Activated CD4-positive, alpha-beta T cell treated with anti-CD3 and anti-CD28 coated beads, Interleukin-2, amount 50 U/mL, for 16 hours (primary cell): ENCODE results near the gene LEFTY1.
"Not testable (repeated sequence)": the region's sequence is repeated elsewhere in the genome, so short reads cannot be mapped to it uniquely, and the experiment has no call there.

Experiments used
- DNase-seq: peaks from one replicate; pipeline ENCODE4 v3.0.0-alpha.2; 2020

LEFTY1 gene

DNA sequence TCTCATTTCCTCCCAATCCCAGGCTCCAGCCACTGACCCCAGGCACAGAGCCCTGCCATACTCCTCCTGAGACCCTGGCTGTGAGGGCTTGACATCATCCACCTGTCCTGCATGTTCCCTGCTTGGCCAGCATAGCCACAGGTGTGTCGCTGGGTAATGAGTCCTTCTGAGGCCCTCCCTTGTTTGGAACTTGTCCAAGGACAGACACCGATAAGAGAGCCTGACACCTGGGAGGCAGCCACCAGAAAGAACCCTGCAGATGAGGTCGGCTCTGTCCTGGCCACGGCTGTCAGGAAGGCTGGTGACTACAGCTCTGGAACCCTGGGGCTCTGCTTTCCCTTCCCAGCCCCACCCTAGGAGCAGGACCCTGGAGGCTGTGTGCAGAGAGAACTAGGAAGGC is 41.3 kb downstream of the LEFTY1 start:
- DNase-seq: no peak

DNA sequence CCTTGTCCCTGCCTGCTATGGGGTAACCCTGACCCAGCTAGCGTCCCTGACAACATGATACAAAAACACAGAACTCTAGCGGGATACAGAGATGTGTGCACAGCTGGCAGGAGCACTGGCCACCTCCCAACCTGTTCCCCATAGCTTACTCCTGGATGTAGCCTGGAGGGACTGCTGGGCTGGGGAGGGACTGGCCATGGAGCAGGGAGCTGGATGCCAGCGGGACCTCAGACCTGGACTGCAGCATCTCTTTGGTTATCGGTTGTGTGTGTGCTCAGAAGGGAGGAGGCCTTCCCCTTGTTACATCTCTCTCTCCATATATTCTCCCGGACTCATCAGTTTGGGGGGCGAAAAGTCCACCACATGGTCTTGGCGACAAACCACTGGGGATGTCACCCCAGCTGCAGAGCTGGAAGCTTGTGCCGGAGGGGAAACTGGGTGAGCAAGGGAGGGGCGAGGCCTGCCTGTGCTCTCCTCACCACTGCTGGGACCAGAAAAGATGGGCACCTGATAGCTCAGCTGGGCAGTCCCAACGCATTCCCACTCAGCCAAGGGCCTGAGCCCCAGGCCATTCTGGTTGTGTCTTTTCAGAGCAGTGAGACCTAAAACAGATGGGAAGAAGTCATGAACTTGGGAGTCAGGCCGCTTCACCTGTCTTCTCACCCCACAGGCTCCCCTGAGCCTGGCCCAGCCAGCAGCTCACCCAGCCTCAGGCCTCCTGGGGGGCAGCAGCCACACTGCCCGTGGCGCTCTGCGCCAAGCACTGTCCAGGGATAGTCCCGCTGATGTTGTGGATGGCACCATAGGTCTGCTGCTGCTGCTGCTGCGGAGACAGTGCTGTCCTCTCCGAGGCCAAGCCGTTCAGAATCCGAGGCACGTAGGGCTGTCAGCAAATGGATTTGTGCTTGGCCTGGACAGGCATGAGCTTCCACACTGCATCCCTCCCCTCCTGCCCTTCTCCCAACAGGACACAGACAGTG is 42.3 kb downstream of the LEFTY1 start:
- no peak for DNase-seq

DNA sequence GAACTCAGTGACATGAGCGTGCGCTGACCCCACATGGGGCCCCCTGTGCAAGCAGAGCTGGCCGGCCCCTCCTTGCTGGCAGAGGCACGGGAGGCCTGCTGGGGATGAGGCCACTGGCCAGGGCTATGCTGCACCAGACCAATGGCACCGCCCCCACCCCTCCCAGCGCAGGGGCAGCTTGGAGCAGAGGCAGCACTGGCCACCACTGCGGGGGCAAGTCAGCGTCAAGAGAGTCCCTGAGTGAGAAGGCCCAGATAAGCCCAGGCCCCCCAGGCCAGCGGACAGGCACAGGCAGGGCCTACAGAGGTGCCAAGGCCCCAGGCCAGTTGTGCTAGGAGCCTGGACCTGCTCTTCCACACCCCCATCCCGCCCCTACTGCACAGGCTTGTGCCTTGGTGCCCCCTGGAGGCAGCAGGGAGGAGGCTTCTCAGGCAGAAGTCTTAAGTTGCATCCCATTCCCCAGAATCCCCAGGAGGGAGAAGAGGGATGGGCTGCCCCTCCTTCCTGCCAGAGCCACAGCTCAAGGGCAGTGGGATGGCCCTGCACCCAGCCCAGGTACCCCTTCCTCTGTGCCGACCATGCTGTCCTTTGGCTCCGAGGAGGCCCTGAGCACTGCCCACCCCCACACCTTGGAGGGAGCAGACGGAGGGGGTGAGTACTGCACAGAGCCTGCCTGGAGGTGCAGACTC is 43.2 kb downstream of the LEFTY1 start:
- DNase-seq: peak; percentile 33

DNA sequence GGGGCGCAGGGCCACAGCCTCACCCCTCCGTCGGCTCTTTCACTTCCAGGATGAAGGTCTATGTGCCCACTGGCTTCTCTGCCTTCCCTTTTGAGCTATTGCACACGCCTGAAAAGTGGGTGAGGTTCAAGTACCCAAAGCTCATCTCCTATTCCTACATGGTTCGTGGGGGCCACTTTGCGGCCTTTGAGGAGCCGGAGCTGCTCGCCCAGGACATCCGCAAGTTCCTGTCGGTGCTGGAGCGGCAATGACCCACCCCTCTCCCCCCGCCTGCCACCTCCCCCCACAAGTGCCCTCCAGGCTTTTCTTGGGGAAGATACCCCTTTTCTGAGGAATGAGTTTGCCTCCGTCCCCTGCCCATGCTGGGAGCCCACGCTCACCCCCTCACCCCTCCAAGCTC is 43.8 kb downstream of the LEFTY1 start:
- DNase-seq: no peak

DNA sequence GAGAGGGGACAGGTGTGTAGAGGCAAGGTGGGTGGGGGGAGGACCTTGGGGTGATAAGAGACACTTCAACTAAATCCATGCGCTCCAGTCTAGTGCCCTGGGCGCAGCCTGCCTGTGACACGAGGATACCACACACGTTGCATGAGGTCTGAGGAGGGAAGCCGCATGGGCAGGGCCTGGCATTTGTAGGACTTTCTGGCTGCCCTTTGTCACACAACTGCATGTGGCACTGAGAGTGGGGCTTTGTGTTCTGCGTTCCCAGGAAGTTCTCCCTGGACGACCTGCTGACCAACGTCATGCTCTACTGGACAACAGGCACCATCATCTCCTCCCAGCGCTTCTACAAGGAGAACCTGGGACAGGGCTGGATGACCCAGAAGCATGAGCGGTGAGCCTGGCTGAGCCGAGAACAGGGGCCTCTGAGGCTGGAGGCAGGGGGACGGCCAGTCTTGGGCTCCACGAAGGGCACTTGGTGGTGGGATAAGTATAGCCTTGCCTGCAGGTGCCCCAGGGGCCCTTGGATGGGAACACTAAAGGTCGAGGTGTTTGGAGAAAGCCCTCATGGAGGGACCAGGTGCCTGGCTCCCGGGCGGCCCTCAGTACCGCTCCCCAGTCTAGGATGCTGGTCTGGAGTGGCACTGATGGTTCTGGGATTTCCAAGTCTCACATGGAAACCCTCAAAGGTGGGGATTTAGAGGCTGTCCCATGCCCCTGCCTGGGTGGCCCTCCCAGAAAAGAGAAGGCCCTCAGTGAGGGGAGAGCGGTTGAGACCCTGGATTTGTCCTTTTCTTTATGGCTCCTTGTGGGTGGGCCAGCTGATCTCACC is 44.5 kb downstream of the LEFTY1 start:
- DNase-seq: no peak

DNA sequence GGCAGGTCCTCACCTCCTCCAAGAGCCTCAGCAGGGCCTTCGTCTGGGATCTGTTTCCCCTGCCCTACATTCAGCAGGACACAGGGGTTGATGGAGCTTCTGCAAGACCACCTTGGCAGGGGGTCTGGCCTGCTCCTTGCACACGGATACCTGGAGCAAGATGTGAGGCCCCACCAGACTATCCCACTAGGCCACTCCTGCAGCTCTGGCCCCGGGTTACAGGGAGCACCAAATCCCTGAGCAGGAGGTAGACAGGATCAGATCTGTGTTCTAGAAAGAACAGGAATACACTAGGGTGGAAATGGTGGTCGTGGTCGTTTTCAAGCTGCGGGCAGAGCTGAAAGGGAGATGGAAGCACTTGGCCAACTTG is 45.5 kb downstream of the LEFTY1 start:
- no peak for DNase-seq

DNA sequence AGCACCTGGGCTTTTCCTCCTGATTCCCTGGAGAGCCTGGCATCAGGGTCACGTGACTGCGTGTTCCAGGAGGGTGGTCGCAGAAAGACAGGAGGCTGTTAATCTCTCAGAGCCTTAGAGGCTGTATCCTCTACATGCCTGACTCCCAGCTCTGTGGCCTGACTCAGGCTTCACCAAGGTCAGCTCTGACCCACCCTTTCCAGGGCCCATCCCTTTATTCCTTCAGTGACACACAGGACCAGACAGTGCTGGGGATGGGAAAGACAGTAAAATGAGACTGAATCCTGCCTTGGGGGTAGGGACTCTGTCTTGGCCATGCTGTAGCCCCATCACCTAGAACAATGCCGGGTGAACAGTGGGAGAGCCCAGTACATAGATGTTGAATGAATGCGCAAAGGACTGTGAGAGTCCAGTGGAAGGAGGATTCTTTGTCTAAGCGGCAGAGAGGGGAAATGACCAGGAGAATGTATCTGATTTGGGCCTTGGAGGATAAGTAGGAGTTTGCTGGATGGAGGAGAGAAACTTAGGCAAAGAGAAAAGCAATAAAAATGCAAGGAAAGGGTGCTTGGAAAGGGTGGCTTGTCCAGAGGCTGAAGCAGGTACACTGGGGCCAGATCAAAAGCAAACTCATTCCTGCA is 46.0 kb downstream of the LEFTY1 start:
- no peak for DNase-seq

DNA sequence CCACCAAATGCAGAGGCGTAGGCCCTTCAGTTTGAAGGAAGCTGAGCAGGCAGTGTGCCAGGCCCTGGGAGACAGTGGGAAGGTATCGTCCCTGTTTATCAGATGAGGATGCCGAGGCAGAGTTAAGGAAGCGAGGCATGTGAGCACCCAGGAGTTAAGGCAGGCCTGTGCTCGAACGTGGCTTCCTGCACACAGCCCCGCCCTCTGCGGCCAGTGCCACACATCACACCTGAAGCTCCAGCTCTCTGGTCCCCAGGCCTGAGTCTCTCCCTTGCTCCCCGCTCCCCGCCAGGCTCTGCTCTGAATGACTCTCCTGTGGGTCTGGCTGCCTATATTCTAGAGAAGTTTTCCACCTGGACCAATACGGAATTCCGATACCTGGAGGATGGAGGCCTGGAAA is 46.9 kb downstream of the LEFTY1 start:
- DNase-seq: no peak

DNA sequence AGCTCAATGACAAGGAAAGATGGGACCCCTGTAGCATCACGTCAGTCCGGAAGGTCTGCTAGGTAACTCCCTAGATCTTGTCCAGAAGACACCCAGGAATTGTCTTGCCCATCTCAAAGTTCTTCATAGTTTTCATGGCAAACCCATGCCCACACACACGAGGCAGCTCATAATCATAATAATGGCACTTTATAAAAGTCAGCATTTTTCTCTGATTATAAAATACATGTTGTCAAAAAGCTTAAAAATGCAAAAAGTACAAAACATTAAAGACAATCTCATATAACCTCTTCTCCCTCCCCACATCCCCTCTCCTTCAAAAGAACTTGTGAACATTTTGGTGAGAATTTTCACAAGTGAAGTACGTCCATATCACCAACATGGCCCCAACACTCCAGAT is 48.2 kb downstream of the LEFTY1 start:
- no peak for DNase-seq

DNA sequence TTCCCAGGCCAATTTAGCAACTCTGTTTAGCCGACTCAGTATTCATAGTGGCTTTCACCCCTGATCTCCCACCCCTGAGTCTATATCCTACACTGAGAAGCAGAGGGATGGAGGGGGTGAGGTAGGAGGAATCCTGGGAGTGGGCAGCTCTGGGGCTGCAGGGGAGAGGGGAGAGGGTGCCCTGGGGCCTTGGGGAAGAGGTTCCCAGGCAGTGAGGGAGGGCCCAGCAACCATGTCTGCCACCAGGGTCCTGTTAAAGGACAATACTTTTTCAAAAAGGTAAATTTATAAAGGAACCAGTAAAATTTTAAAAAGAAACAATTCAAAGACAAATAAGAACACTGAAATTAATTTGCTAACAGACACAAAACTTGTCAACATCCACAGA is 48.7 kb downstream of the LEFTY1 start:
- no peak for DNase-seq

DNA sequence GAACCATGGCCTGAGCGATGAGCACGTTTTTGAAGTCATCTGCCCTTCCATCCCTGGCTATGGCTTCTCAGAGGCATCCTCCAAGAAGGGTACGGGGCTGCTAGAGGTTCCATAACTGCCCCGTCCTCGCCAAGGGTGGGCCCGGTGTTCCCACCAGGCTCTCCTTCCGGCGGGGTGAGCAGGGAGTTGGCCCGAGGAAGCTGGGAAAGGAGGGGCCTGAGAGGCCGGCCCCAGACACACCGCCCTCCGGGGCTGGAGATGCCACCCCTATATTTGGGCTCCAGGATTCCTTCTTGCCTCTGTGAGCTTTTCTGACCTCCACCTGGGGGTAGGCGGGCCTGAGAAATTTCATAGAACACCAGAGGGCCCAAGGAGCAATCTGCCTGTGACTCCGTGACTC is 50.2 kb downstream of the LEFTY1 start:
- DNase-seq: no peak

DNA sequence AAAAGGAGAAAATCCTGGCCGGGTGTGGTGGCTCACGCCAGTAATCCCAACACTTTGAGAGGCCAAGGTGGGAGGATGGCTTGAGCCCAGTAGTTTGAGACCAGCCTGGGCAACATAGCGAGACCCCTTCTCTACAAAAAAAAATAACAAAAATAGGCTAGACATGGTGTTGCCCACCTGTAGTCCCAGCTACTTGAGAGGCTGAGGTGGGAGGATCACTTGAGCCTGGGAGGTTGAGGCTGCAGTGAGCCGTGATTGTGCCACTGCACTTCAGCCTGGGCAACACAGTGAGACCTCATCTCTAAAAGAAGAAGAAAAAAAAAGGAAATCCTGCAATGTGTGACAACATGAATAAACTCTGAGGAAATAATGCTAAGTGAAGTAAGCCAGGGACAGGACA is 52.6 kb downstream of the LEFTY1 start:
- DNase-seq: not testable (repeated sequence)
